HepG2 (cell line): ENCODE results near the gene NEDD8. TPM values are rescaled to one million over a fixed set of nuclear protein-coding genes. Genes with fewer than 3 reads are reported as not detected.
A peak's percentile ranks its signal among the peaks of the same experiment; 100 is the strongest.

Experiments
- CAMTA2 ChIP-seq: sonication (generic); formaldehyde crosslinking; IDR thresholded peaks from 2 replicates; pipeline ENCODE4 v1.4.0; 2020; ENCODE audit warnings: mild to moderate bottlenecking, missing genetic modification reagents, borderline replicate concordance
- CBX1 ChIP-seq: IDR thresholded peaks from one replicate; pipeline ENCODE4 v1.6.1; 2016; ENCODE audit warnings: antibody characterized with exemption, low read depth
- GATAD1 ChIP-seq: IDR thresholded peaks from 2 replicates; pipeline ENCODE4 v1.6.1; 2016; ENCODE audit warnings: missing genetic modification reagents, missing compliant biosample characterization
- HOXA3 ChIP-seq: sonication (generic); formaldehyde crosslinking; IDR thresholded peaks from 2 replicates; pipeline ENCODE4 v1.5.0; 2020; ENCODE audit warnings: missing genetic modification reagents
- MAFK ChIP-seq, 2 experiments: IDR thresholded peaks in 1 of 2; conservative IDR thresholded peaks in 1 of 2; 2 replicates each; pipeline ENCODE4 v1.6.1; 2011; ENCODE audit warnings: improper control_type of control experiment in 2 of 2, low read length in 2 of 2
- PHF20 ChIP-seq: sonication (generic); formaldehyde crosslinking; IDR thresholded peaks from 2 replicates; pipeline ENCODE4 v1.5.0; 2020; ENCODE audit warnings: mild to moderate bottlenecking, missing genetic modification reagents
- PPARG ChIP-seq: conservative IDR thresholded peaks from 2 replicates; pipeline ENCODE4 v1.6.1; 2016; ENCODE audit warnings: missing biosample characterization, missing genetic modification reagents
- RXRB ChIP-seq: IDR thresholded peaks from 2 replicates; pipeline ENCODE4 v1.6.1; 2016; ENCODE audit warnings: borderline replicate concordance, missing genetic modification reagents, missing compliant biosample characterization
- SP5 ChIP-seq: IDR thresholded peaks from 2 replicates; pipeline ENCODE4 v1.6.1; 2016; ENCODE audit warnings: low read depth, borderline replicate concordance
- SRY ChIP-seq: sonication (generic); formaldehyde crosslinking; IDR thresholded peaks from 2 replicates; pipeline ENCODE4 v1.8.0; 2022; ENCODE audit warnings: mild to moderate bottlenecking, missing genetic modification reagents
- ZNF7 ChIP-seq: IDR thresholded peaks from 2 replicates; pipeline ENCODE4 v1.6.1; 2016; ENCODE audit warnings: missing biosample characterization, missing genetic modification reagents
- polyA plus RNA-seq, 8 experiments: library from polyadenylated mRNA; depleted of rRNA in 3 of 8; stranded (reverse) in 7 of 8; unstranded in 1 of 8; fragments of >200 nt; fragmentation: Illumina TruSeq in 4 of 8; extraction: Trizol in 4 of 8; gene quantifications; 2 replicates each; pipeline versions ENCODE4 v1.2.1 to v1.2.3, GENCODE V29; 2011 to 2016; ENCODE audit warnings: low read depth in 4 of 8, missing spikeins in 1 of 8, mixed read lengths in 1 of 8; ENCODE audit not compliant: insufficient read depth in 1 of 8
- total RNA-seq, 5 experiments: library from RNA; depleted of rRNA; stranded (reverse); fragments of >200 nt; fragmentation: Illumina TruSeq; extraction: Trizol; gene quantifications; 2 replicates each; pipeline ENCODE4 v1.2.3, GENCODE V29; 2016; ENCODE audit warnings: low read depth in 1 of 5
- TF ChIP-seq, protein P1 (sequence below): IDR thresholded peaks from 2 replicates; pipeline ENCODE4 v1.6.1; 2016; ENCODE audit warnings: low read depth, missing genetic modification reagents, missing compliant biosample characterization
- TF ChIP-seq, protein P2 (sequence below): sonication (generic); formaldehyde crosslinking; conservative IDR thresholded peaks from 2 replicates; pipeline ENCODE4 v1.4.0; 2020; ENCODE audit warnings: missing genetic modification reagents
- TF ChIP-seq, protein P3 (sequence below): sonication (generic); formaldehyde crosslinking; IDR thresholded peaks from 2 replicates; pipeline ENCODE4 v1.5.0; 2020; ENCODE audit warnings: mild to moderate bottlenecking, missing genetic modification reagents, moderate library complexity
- TF ChIP-seq, protein P4 (sequence below): IDR thresholded peaks from 2 replicates; pipeline ENCODE4 v1.6.1; 2016; ENCODE audit warnings: mild to moderate bottlenecking
- TF ChIP-seq, protein P5 (sequence below): sonication (generic); formaldehyde crosslinking; IDR thresholded peaks from 2 replicates; pipeline ENCODE4 v1.4.0; 2020; ENCODE audit warnings: low read depth, mild to moderate bottlenecking, missing genetic modification reagents

The NEDD8 gene
- total and polyA plus RNA-seq, 2 of the 13 experiments (the other 11 are each of a cell fraction or from before 2014, with no cell fraction given): 535 to 713 TPM

DNA sequence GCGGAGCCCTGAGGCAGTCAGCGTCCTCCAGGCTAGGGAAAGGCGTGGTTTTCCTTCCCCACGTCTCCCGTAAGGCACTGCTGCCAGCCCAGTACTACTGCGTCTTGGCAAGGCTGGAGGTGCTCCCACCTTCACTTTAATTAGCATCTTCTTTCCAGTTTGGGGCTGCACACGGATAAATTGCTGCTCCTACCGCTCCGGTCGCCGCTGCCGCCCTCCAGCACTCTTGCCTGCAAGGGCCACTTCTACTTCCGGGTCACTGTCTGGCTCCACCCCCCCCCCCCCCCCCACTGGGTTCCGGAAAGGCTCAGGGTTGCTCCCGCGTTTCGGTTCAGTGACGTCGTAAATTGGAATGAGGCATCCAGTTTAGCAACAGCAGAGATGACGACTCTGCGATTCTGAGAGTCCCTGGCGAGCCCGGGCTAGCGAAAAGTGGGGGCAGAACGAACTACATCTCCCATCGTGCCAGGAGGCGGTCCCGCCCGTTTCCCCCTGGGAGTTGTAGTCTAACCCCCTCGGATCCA, at the start of gene NEDD8 (continued):
- TF ChIP-seq, protein P1, sequence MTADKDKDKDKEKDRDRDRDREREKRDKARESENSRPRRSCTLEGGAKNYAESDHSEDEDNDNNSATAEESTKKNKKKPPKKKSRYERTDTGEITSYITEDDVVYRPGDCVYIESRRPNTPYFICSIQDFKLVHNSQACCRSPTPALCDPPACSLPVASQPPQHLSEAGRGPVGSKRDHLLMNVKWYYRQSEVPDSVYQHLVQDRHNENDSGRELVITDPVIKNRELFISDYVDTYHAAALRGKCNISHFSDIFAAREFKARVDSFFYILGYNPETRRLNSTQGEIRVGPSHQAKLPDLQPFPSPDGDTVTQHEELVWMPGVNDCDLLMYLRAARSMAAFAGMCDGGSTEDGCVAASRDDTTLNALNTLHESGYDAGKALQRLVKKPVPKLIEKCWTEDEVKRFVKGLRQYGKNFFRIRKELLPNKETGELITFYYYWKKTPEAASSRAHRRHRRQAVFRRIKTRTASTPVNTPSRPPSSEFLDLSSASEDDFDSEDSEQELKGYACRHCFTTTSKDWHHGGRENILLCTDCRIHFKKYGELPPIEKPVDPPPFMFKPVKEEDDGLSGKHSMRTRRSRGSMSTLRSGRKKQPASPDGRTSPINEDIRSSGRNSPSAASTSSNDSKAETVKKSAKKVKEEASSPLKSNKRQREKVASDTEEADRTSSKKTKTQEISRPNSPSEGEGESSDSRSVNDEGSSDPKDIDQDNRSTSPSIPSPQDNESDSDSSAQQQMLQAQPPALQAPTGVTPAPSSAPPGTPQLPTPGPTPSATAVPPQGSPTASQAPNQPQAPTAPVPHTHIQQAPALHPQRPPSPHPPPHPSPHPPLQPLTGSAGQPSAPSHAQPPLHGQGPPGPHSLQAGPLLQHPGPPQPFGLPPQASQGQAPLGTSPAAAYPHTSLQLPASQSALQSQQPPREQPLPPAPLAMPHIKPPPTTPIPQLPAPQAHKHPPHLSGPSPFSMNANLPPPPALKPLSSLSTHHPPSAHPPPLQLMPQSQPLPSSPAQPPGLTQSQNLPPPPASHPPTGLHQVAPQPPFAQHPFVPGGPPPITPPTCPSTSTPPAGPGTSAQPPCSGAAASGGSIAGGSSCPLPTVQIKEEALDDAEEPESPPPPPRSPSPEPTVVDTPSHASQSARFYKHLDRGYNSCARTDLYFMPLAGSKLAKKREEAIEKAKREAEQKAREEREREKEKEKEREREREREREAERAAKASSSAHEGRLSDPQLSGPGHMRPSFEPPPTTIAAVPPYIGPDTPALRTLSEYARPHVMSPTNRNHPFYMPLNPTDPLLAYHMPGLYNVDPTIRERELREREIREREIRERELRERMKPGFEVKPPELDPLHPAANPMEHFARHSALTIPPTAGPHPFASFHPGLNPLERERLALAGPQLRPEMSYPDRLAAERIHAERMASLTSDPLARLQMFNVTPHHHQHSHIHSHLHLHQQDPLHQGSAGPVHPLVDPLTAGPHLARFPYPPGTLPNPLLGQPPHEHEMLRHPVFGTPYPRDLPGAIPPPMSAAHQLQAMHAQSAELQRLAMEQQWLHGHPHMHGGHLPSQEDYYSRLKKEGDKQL (CRISPR knock-in tag): no peak; the same call in 1 of the 2 replicates
- TF ChIP-seq MAFK (conservative IDR thresholded peaks at IDR 0.05 in 1 of 2, IDR thresholded peaks at IDR 0.05 in 1 of 2; ENCODE audit: low read length in 2 of 2) (no peak), CAMTA2 (peak; percentile 99; the same call in 1 of the 2 replicates), CBX1 (peak; percentile 4), HOXA3 (peak; percentile 90), GATAD1 (CRISPR knock-in tag) (peak; percentile 87), PPARG (CRISPR knock-in tag) (peak; percentile 51), SRY (CRISPR knock-in tag) (no peak; the same call in 1 of the 2 replicates), RXRB (CRISPR knock-in tag) (no peak; the same call in 1 of the 2 replicates), ZNF7 (CRISPR knock-in tag) (peak; percentile 35; the same call in 1 of the 2 replicates), SP5 (CRISPR knock-in tag) (peak; percentile 48; the same call in 1 of the 2 replicates), PHF20 (CRISPR knock-in tag) (peak; percentile 91)
- TF ChIP-seq, protein P2, sequence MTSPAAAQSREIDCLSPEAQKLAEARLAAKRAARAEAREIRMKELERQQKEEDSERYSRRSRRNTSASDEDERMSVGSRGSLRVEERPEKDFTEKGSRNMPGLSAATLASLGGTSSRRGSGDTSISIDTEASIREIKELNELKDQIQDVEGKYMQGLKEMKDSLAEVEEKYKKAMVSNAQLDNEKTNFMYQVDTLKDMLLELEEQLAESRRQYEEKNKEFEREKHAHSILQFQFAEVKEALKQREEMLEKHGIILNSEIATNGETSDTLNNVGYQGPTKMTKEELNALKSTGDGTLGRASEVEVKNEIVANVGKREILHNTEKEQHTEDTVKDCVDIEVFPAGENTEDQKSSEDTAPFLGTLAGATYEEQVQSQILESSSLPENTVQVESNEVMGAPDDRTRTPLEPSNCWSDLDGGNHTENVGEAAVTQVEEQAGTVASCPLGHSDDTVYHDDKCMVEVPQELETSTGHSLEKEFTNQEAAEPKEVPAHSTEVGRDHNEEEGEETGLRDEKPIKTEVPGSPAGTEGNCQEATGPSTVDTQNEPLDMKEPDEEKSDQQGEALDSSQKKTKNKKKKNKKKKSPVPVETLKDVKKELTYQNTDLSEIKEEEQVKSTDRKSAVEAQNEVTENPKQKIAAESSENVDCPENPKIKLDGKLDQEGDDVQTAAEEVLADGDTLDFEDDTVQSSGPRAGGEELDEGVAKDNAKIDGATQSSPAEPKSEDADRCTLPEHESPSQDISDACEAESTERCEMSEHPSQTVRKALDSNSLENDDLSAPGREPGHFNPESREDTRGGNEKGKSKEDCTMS (CRISPR knock-in tag): no peak; the same call in none of the 2 replicates
- TF ChIP-seq, protein P3, sequence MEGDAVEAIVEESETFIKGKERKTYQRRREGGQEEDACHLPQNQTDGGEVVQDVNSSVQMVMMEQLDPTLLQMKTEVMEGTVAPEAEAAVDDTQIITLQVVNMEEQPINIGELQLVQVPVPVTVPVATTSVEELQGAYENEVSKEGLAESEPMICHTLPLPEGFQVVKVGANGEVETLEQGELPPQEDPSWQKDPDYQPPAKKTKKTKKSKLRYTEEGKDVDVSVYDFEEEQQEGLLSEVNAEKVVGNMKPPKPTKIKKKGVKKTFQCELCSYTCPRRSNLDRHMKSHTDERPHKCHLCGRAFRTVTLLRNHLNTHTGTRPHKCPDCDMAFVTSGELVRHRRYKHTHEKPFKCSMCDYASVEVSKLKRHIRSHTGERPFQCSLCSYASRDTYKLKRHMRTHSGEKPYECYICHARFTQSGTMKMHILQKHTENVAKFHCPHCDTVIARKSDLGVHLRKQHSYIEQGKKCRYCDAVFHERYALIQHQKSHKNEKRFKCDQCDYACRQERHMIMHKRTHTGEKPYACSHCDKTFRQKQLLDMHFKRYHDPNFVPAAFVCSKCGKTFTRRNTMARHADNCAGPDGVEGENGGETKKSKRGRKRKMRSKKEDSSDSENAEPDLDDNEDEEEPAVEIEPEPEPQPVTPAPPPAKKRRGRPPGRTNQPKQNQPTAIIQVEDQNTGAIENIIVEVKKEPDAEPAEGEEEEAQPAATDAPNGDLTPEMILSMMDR (CRISPR knock-in tag): no peak; the same call in none of the 2 replicates
- TF ChIP-seq, protein P4, sequence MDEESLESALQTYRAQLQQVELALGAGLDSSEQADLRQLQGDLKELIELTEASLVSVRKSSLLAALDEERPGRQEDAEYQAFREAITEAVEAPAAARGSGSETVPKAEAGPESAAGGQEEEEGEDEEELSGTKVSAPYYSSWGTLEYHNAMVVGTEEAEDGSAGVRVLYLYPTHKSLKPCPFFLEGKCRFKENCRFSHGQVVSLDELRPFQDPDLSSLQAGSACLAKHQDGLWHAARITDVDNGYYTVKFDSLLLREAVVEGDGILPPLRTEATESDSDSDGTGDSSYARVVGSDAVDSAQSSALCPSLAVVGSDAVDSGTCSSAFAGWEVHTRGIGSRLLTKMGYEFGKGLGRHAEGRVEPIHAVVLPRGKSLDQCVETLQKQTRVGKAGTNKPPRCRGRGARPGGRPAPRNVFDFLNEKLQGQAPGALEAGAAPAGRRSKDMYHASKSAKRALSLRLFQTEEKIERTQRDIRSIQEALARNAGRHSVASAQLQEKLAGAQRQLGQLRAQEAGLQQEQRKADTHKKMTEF (CRISPR knock-in tag): peak; percentile 87
- TF ChIP-seq, protein P5, sequence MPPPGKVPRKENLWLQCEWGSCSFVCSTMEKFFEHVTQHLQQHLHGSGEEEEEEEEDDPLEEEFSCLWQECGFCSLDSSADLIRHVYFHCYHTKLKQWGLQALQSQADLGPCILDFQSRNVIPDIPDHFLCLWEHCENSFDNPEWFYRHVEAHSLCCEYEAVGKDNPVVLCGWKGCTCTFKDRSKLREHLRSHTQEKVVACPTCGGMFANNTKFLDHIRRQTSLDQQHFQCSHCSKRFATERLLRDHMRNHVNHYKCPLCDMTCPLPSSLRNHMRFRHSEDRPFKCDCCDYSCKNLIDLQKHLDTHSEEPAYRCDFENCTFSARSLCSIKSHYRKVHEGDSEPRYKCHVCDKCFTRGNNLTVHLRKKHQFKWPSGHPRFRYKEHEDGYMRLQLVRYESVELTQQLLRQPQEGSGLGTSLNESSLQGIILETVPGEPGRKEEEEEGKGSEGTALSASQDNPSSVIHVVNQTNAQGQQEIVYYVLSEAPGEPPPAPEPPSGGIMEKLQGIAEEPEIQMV (CRISPR knock-in tag): no peak; the same call in none of the 2 replicates
